Mucosa of descending colon (tissue), 3 donors: ENCODE data around the gene TMEM151B. TPM values are rescaled to one million over a fixed set of nuclear protein-coding genes. Genes with fewer than 3 reads are reported as not detected.

Experiments used
- ATAC-seq: fragments of 200-7000 bp; cut with Tn5 transposase; one replicate; pipeline ENCODE4 v1.9.1; 2020; ENCODE audit warnings: mild to moderate bottlenecking, moderate library complexity
- DNase-seq, 3 donors: peaks; one replicate each; pipeline ENCODE4 v3.0.0-alpha.2; 2020
- H3K36me3 ChIP-seq: fragments of 200-600 bp; one replicate; pipeline ENCODE4 v1.8.0; 2021; ENCODE audit warnings: low read depth, mild to moderate bottlenecking
- H3K4me1 ChIP-seq: fragments of 200-600 bp; one replicate; pipeline ENCODE4 v1.8.0; 2021; ENCODE audit warnings: low read depth, mild to moderate bottlenecking
- H3K4me3 ChIP-seq: fragments of 200-600 bp; one replicate; pipeline ENCODE4 v1.8.0; 2021; ENCODE audit warnings: mild to moderate bottlenecking
- H3K9me3 ChIP-seq: fragments of 200-600 bp; one replicate; pipeline ENCODE4 v1.8.0; 2021; ENCODE audit warnings: mild to moderate bottlenecking
- CTCF ChIP-seq: fragments of 200-600 bp; IDR thresholded peaks from one replicate; pipeline ENCODE4 v1.8.0; 2022; ENCODE audit warnings: antibody characterized with exemption, mild to moderate bottlenecking
- intact Hi-C, 2 donors: fragments of 100-400 bp; cut with DNase I in 1 of 2; cut with micrococcal nuclease in 1 of 2; formaldehyde crosslinking; loops; one replicate each; pipeline versions ENCODE4 v1.11.0 to v1.11.1; 2022; cut with DNase I, micrococcal nuclease
- total RNA-seq, 3 donors: library from RNA; stranded (reverse); fragmentation: NEBNext Ultra II Directional in 2 of 3; extraction: Animal tissue kit (Norgen Biotek cat#: 25700) in 2 of 3; gene quantifications; one replicate each; pipeline versions ENCODE4 v1.2.1 to v1.2.4, GENCODE V29; 2021 to 2023
- donor health status: DM: no; HTN: no; CAD: no; lungs with moderate emphysema.
- donor health status: DM: no; HTN: no; CAD: no.
- donor health status: DM: no; HTN: yes; CAD: no.

Gene TMEM151B
- total RNA-seq, 3 donors from 2014 or later: 0.17 to 1.4 (median 0.31) TPM

DNA sequence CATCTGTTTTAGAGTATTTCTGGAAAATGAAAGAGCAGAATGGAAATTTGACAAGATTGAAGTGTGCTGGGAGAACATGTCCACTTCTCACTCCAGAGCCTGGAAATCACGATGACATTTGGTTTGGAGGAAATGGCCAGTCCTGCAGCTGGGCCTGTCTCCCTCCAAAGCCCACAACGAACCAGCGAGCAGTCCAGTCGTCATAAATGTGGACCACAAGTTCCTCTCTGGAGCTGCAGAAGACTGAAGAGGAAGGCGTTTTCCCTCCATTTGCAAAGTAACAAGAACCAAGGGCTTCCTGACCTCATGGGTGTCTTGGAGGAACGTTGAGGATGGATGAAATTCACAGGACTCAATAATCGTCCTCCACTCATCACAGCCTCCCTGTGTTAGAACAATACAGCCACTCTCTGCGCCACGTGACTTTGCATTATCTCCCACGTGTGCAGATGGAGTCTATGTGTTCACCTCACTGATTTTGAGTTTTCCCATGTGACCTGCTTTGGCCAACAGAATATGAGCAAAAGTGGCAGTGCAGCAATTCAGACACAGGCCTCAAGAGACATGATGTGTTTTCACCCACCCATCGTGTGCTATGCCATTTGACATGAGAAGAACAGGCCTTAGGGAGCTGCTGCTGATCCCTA lies 63.1 kb downstream of the TMEM151B start:
- Histone ChIP-seq H3K36me3 (no peaks in the 10 kb centered on the region), H3K9me3 (no peaks in the 10 kb centered on the region), H3K4me3 (no peak overlapping the region), H3K4me1 (no peaks in the 10 kb centered on the region)
- ATAC-seq: no peak
- TF ChIP-seq CTCF: no peak
- intact Hi-C loops: no loop called here
- DNase-seq: no peak

- H3K9me3 ChIP-seq: no peaks in the 10 kb centered on the region
- H3K36me3 ChIP-seq: no peaks in the 10 kb centered on the region
- no peaks in the 10 kb centered on the region for H3K4me1 ChIP-seq
- TF ChIP-seq CTCF: no peak
- H3K4me3 ChIP-seq: no peak overlapping the region
- intact Hi-C loops: no loop called here
- ATAC-seq: no peak
- no peak for DNase-seq
Measured at GRCh38 chr6:44333942-44334341, 63.7 kb downstream of the TMEM151B start.

DNA sequence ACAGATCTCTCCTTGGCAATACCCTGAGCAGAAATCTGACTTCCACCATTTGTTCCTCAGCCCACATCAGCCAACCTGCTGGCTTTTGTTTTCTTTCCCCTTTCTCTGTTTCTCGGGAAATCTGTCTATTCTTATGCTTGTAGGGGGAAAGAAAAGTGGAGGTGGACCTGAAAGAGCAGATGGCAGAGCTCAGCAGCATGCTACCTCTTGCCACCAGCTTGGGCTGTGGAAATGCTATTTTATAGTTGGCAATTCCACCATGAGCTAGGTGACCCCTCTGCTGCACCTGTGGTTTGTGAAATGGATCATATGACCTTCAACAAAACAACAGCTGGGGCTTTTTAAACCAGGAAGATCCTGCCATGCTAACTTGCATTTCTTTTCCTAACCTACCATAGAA lies 65.4 kb downstream of the TMEM151B start:
- Histone ChIP-seq H3K36me3 (no peaks in the 10 kb centered on the region), H3K9me3 (no peaks in the 10 kb centered on the region), H3K4me1 (no peaks in the 10 kb centered on the region), H3K4me3 (no peak overlapping the region)
- TF ChIP-seq CTCF: no peak
- intact Hi-C loops: loop anchor here (5.0 kb wide), 1 partner anchor 68 kb away; the partner anchor contains the start of gene NFKBIE (in 2 of the 2)
- ATAC-seq: no peak
- no peak for DNase-seq

GRCh38 chr6:44338228-44339122 lies 68.2 kb downstream of the TMEM151B start:
- DNase-seq: peak in 2 of 3 donors; percentile 73 to 84
- Histone ChIP-seq H3K9me3 (no peaks in the 10 kb centered on the region), H3K4me1 (no peaks in the 10 kb centered on the region), H3K4me3 (no peak overlapping the region), H3K36me3 (no peaks in the 10 kb centered on the region)
- TF ChIP-seq CTCF: peak; percentile 37
- intact Hi-C loops: loop anchor here (5.0 kb wide), 1 partner anchor 71 kb away; the partner anchor contains the start of gene NFKBIE (in 2 of the 2)
- ATAC-seq: peak; percentile 92

DNA sequence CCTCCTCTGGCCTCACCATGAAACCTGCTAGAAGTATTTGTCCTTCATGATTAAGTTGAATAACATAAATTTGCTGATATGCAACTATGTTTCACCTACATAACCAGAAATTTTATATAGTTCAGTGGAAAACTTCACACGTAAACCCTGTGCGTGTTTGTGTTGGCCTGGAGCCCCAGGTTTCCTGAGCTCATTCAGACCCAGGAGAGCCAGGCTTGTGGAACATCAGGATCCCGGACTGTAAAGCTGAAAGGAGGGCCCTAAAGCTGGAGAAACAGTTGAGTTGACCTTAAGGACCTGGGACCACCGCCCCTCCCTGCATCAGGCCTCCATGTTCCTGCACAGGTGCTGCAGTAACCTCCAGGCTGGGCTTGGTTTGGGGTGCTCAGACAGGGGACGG lies 69.1 kb downstream of the TMEM151B start:
- TF ChIP-seq CTCF: no peak
- no peak overlapping the region for H3K4me3 ChIP-seq
- no peak for DNase-seq
- intact Hi-C loops: loop anchor here (5.0 kb wide), 1 partner anchor 72 kb away; the partner anchor contains the start of gene NFKBIE (in 2 of the 2)
- no peaks in the 10 kb centered on the region for H3K36me3 ChIP-seq
- H3K4me1 ChIP-seq: no peaks in the 10 kb centered on the region
- ATAC-seq: no peak
- no peaks in the 10 kb centered on the region for H3K9me3 ChIP-seq
